K562 treated with DMSO at 1 percent for 24 hours (cell line): ENCODE data around the gene KRTAP5-3. TPM values are rescaled to one million over a fixed set of nuclear protein-coding genes. Genes with fewer than 3 reads are reported as not detected.

Experiments used
- total RNA-seq: library from RNA; unstranded; fragments of 300-600 nt; gene quantifications from 2 replicates; pipeline ENCODE4 v1.2.3, GENCODE V29; 2022; ENCODE audit warnings: low read depth; ENCODE audit not compliant: insufficient read depth

Gene KRTAP5-3, protein sequence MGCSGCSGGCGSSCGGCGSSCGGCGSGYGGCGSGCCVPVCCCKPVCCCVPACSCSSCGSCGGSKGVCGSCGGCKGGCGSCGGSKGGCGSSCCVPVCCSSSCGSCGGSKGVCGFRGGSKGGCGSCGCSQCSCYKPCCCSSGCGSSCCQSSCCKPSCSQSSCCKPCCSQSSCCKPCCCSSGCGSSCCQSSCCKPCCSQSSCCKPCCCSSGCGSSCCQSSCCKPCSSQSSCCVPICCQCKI
- total RNA-seq: not detected in 2 replicates

DNA sequence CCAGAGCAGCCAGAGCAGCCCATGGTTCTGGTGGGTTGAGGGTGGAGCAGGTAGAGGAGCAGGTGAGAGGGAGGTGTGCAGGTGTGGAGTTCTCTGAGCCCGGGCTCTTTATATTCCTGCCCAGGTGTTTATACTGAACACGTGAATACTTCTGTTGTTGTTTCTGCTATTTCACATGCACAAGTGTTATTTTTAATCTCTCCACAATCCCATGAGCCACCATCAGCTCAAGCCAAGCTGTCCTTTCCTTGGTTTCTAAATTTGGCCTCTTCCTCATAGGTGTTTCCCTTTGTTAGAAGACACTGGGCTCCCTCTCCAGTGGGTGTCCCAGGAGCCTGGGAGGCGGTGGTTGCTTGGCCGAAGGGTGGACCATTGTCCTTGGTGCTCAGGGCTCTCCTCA is at the start of gene KRTAP5-3:
KRTAP5-3 (minus strand) TSS at position 101 of the 400 bp plus-strand sequence; CDS start at position 23, 78 bp downstream.

DNA sequence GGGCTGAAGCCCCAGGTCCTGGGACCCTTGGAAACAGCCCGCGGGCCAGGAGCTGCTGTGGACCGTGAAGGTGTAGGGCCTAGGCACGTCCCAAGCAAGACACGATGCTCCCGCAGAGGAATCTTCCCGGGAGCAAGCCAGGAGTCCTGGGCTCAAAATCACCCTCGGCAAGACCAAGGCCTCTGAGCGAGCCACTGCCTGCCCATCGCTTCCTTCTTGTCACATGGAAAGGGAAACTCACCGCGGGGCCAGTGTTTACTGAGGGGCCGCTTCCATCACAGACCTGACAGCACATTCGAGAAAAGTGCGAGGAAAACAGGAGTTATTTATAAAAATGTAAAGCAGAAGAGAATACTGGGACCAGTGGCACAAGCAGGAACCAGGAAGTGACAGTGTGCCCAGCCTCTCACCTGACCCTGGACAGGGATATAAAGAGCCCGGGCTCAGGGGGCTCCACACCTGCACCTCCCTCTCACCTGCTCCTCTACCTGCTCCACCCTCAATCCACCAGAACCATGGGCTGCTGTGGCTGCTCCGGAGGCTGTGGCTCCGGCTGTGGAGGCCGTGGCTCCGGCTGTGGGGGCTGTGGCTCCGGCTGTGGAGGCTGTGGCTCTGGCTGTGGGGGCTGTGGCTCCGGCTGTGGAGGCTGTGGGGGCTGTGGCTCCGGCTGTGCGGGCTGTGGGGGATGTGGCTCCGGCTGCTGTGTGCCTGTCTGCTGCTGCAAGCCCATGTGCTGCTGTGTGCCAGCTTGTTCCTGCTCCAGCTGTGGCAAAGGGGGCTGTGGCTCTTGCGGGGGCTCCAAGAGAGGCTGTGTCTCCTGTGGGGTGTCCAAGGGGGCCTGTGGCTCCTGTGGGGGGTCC is 21.3 kb upstream of the KRTAP5-3 start, which contains the start of gene KRTAP5-5:
KRTAP5-5 (plus strand) TSS at position 450 of the 860 bp plus-strand sequence; CDS start at position 516, 66 bp downstream.

GRCh38 chr11:1622086-1622485 is 13.8 kb upstream of the KRTAP5-3 start, which contains the start of gene KRTAP5-4:
KRTAP5-4 (minus strand) TSS chr11:1622138; CDS start chr11:1622093, 45 bp downstream.

DNA sequence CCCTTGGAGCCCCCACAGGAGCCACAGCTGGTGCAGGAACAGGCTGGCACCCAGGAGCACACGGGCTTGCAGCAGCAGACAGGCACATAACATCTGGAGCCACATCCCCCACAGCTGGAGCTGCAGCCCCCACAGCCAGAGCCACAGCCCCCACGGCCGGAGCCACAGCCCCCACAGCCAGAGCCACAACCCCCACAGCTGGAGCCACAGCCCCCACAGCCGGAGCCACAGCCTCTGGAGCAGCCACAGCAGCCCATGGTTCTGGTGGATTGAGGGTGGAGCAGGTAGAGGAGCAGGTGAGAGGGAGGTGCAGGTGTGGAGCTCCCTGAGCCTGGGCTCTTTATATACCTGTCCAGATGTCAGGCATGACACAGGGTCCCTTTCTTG is 10.3 kb downstream of the KRTAP5-3 start, which contains the start of gene KRTAP5-2:
KRTAP5-2 (minus strand) TSS at position 301 of the 387 bp plus-strand sequence; CDS start at position 257, 44 bp downstream.

DNA sequence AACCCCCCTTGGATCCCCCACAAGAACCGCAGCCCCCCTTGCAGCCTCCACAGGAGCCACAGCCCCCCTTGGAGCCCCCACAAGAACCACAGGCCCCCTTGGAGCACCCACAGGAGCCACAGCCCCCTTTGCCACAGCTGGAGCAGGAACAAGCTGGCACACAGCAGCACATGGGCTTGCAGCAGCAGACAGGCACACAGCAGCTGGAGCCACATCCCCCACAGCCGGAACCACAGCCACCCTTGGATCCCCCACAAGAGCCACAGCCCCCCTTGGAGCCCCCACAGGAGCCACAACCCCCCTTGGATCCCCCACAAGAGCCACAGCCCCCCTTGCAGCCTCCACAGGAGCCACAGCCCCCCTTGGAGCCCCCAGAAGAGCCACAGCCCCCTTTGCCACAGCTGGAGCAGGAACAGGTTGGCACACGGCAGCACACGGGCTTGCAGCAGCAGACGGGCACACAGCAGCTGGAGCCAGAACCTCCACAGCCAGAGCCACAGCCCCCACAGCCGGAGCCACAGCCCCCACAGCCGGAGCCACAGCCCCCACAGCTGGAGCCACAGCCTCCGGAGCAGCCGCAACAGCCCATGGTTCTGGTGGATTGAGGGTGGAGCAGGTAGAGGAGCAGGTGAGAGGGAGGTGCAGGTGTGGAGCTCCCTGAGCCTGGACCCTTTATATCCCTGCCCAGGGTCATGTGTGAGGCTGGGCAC is 23.4 kb downstream of the KRTAP5-3 start, which contains the start of gene KRTAP5-1:
KRTAP5-1 (minus strand) TSS at position 623 of the 710 bp plus-strand sequence; CDS start at position 589, 34 bp downstream.

GRCh38 chr11:1572197-1573076 is 35.8 kb downstream of the KRTAP5-3 start, which contains the start of gene DUSP8:
DUSP8 (minus strand) TSS chr11:1572271; CDS start chr11:1565826, 6,445 bp downstream.

Other genes starting within 250 kb of the KRTAP5-3 start
- 0.34 TPM in 1 of 2 replicates, not detected in the other for gene BRSK2, start 218.5 kb downstream of the KRTAP5-3 start, total RNA-seq
- 37.8 and 42.5 TPM in 2 replicates for gene MOB2, start 121.7 kb downstream of the KRTAP5-3 start, total RNA-seq
- gene DUSP8, start 36.2 kb downstream of the KRTAP5-3 start, total RNA-seq: 0.51 and 0.57 TPM in 2 replicates
- gene KRTAP5-1, start 23.2 kb downstream of the KRTAP5-3 start, total RNA-seq: not detected in 2 replicates
- not detected in 2 replicates for gene KRTAP5-2, start 10.2 kb downstream of the KRTAP5-3 start, total RNA-seq
- not detected in 2 replicates for gene KRTAP5-4, start 13.7 kb upstream of the KRTAP5-3 start, total RNA-seq
- not detected in 2 replicates for gene KRTAP5-5, start 21.3 kb upstream of the KRTAP5-3 start, total RNA-seq
- not detected in 2 replicates for gene KRTAP5-6, start 88.7 kb upstream of the KRTAP5-3 start, total RNA-seq
- 0.21 and 0.44 TPM in 2 replicates for gene IFITM10, start 142.1 kb upstream of the KRTAP5-3 start, total RNA-seq
- 408 and 410 TPM in 2 replicates for gene CTSD, start 155.5 kb upstream of the KRTAP5-3 start, total RNA-seq
- not detected in 2 replicates for gene SYT8, start 226.5 kb upstream of the KRTAP5-3 start, total RNA-seq
- gene TNNI2, start 230.5 kb upstream of the KRTAP5-3 start, total RNA-seq: not detected in 2 replicates
- not detected in 2 replicates for gene LSP1, start 244.6 kb upstream of the KRTAP5-3 start, total RNA-seq